Muscle of leg (tissue), 11 donors: ENCODE results near the gene TINCR. TPM values are rescaled to one million over a fixed set of nuclear protein-coding genes. Genes with fewer than 3 reads are reported as not detected.
A peak's percentile ranks its signal among the peaks of the same experiment; 100 is the strongest.

ENCODE experiments used
- DNase-seq: peaks from one replicate; pipeline ENCODE4 v3.0.0; 2013
- H3K27ac ChIP-seq: one replicate; pipeline ENCODE4 v1.5.1; 2013; ENCODE audit warnings: mild to moderate bottlenecking, low read length, control low read depth
- H3K27me3 ChIP-seq: one replicate; pipeline ENCODE4 v1.6.1; 2013; ENCODE audit warnings: low read length; ENCODE audit not compliant: control insufficient read depth, insufficient read depth
- H3K36me3 ChIP-seq: one replicate; pipeline ENCODE4 v1.6.1; 2013; ENCODE audit warnings: low read length; ENCODE audit not compliant: control insufficient read depth, insufficient read depth
- H3K4me1 ChIP-seq: one replicate; pipeline ENCODE4 v1.6.1; 2013; ENCODE audit warnings: low read length; ENCODE audit not compliant: control insufficient read depth, insufficient read depth
- H3K4me3 ChIP-seq: one replicate; pipeline ENCODE4 v1.5.1; 2013; ENCODE audit warnings: low read length, control low read depth
- H3K9me3 ChIP-seq: replicated peaks from 2 replicates; pipeline ENCODE4 v1.6.1; 2013; ENCODE audit warnings: low read depth, low read length; ENCODE audit not compliant: control insufficient read depth
- whole genome bisulfite sequencing: methylation state at CpG from one replicate; pipeline ENCODE4 v1.1.5; 2013; ENCODE audit warnings: missing lambda C conversion rate; ENCODE audit not compliant: insufficient coverage; 5-methylcytosine and 5-hydroxymethylcytosine counted together
- polyA plus RNA-seq, 8 donors: library from polyadenylated mRNA; unstranded; fragments of 120-200 nt; gene quantifications; one replicate each; pipeline versions ENCODE4 v1.2.1 to v1.2.3, GENCODE V29; 2013; ENCODE audit warnings: inconsistent platforms in 1 of 8, low replicate concordance in 1 of 8; ENCODE audit not compliant: insufficient read length in 8 of 8, insufficient read depth in 1 of 8
- total RNA-seq: library from RNA; stranded (reverse); fragments of 120-200 nt; gene quantifications from one replicate; pipeline ENCODE4 v1.2.4, GENCODE V29; 2013

The TINCR gene
- total and polyA plus RNA-seq, 9 donors: 0.18 to 3.1 (median 0.39) TPM

- Histone ChIP-seq H3K27me3 (no peaks in the 10 kb centered on the region), H3K36me3 (peaks cover 84% of the 10 kb centered on the region), H3K4me3 (no peak overlapping the region), H3K9me3 (no peaks in the 10 kb centered on the region), H3K4me1 (peaks cover 8% of the 10 kb centered on the region), H3K27ac (no peak overlapping the region)
- DNase-seq: no peak
- no CpG with 5 or more reads among the region's 5 CpGs for WGBS
These were observed 35.9 kb upstream of the TINCR start for GRCh38 chr19:5603626-5604025.

- no peak overlapping the region for H3K4me3 ChIP-seq
- no peaks in the 10 kb centered on the region for H3K27me3 ChIP-seq
- H3K4me1 ChIP-seq: peaks cover 8% of the 10 kb centered on the region
- 78% methylated on average over 4 of the region's 8 CpGs for WGBS
- H3K36me3 ChIP-seq: peaks cover 91% of the 10 kb centered on the region
- H3K27ac ChIP-seq: peak overlapping the region; percentile 45
- H3K9me3 ChIP-seq: no peaks in the 10 kb centered on the region
- peak; percentile 60 for DNase-seq
These were observed 33.0 kb upstream of the TINCR start for GRCh38 chr19:5600797-5601196.

- Histone ChIP-seq H3K36me3 (peaks cover 96% of the 10 kb centered on the region), H3K4me3 (no peak overlapping the region), H3K9me3 (no peaks in the 10 kb centered on the region), H3K4me1 (peaks cover 8% of the 10 kb centered on the region), H3K27me3 (no peaks in the 10 kb centered on the region), H3K27ac (no peak overlapping the region)
- 90% methylated on average over 8 of the region's 9 CpGs for WGBS
- DNase-seq: no peak
These were observed 28.0 kb upstream of the TINCR start for GRCh38 chr19:5595745-5596144.

GRCh38 chr19:5595129-5595528 lies 27.4 kb upstream of the TINCR start:
- Histone ChIP-seq H3K27me3 (no peaks in the 10 kb centered on the region), H3K4me1 (peaks cover 3% of the 10 kb centered on the region), H3K36me3 (peaks cover 97% of the 10 kb centered on the region), H3K27ac (no peak overlapping the region), H3K9me3 (no peaks in the 10 kb centered on the region), H3K4me3 (no peak overlapping the region)
- WGBS: 89% methylated on average over 16 of the region's 18 CpGs
- DNase-seq: no peak

GRCh38 chr19:5594521-5594950 lies 26.8 kb upstream of the TINCR start:
- 100% methylated on average over 1 of the region's 7 CpGs for WGBS

GRCh38 chr19:5593343-5594255 lies 25.8 kb upstream of the TINCR start:
- H3K36me3 ChIP-seq: peaks cover 97% of the 10 kb centered on the region
- no peaks in the 10 kb centered on the region for H3K4me1 ChIP-seq
- H3K4me3 ChIP-seq: no peak overlapping the region
- no peaks in the 10 kb centered on the region for H3K27me3 ChIP-seq
- no peak overlapping the region for H3K27ac ChIP-seq
- WGBS: 86% methylated on average over 58 of the region's 67 CpGs
- no peaks in the 10 kb centered on the region for H3K9me3 ChIP-seq
- DNase-seq: no peak

More at GRCh38 chr19:5594521-5594950, 26.8 kb upstream of the TINCR start:
- Histone ChIP-seq H3K27ac (no peak overlapping the region), H3K36me3 (peaks cover 97% of the 10 kb centered on the region), H3K27me3 (no peaks in the 10 kb centered on the region), H3K4me1 (no peaks in the 10 kb centered on the region), H3K9me3 (no peaks in the 10 kb centered on the region), H3K4me3 (no peak overlapping the region)
- DNase-seq: no peak

GRCh38 chr19:5592531-5593342 lies 25.0 kb upstream of the TINCR start:
- H3K9me3 ChIP-seq: no peaks in the 10 kb centered on the region
- WGBS: 86% methylated on average over 16 of the region's 24 CpGs
- DNase-seq: no peak
- H3K27me3 ChIP-seq: no peaks in the 10 kb centered on the region
- peaks cover 96% of the 10 kb centered on the region for H3K36me3 ChIP-seq
- no peak overlapping the region for H3K4me3 ChIP-seq
- no peak overlapping the region for H3K27ac ChIP-seq
- no peaks in the 10 kb centered on the region for H3K4me1 ChIP-seq

- Histone ChIP-seq H3K4me3 (no peak overlapping the region), H3K27me3 (no peaks in the 10 kb centered on the region), H3K9me3 (no peaks in the 10 kb centered on the region), H3K36me3 (peaks cover 96% of the 10 kb centered on the region), H3K4me1 (peaks cover 4% of the 10 kb centered on the region), H3K27ac (no peak overlapping the region)
- DNase-seq: no peak
- 93% methylated on average over 11 of the region's 17 CpGs for WGBS
These were observed 23.7 kb upstream of the TINCR start for GRCh38 chr19:5591476-5591875.

- Histone ChIP-seq H3K4me1 (peaks cover 11% of the 10 kb centered on the region), H3K27me3 (no peaks in the 10 kb centered on the region), H3K4me3 (no peak overlapping the region), H3K36me3 (peaks cover 92% of the 10 kb centered on the region), H3K27ac (no peak overlapping the region), H3K9me3 (no peaks in the 10 kb centered on the region)
- DNase-seq: no peak
- 94% methylated on average over 7 of the region's 9 CpGs for WGBS
These were observed 23.1 kb upstream of the TINCR start for GRCh38 chr19:5590865-5591154.

GRCh38 chr19:5590151-5590864 lies 22.6 kb upstream of the TINCR start:
- no peak overlapping the region for H3K27ac ChIP-seq
- no peaks in the 10 kb centered on the region for H3K27me3 ChIP-seq
- no peak for DNase-seq
- no peak overlapping the region for H3K4me3 ChIP-seq
- H3K9me3 ChIP-seq: no peaks in the 10 kb centered on the region
- peaks cover 87% of the 10 kb centered on the region for H3K36me3 ChIP-seq
- peaks cover 16% of the 10 kb centered on the region for H3K4me1 ChIP-seq
- WGBS: 86% methylated on average over 20 of the region's 22 CpGs
